BJ (cell line): Measurements from ENCODE around the gene PPP3CA. TPM values are rescaled to one million over a fixed set of nuclear protein-coding genes. Genes with fewer than 3 reads are reported as not detected.

ENCODE experiments used
- CTCF ChIA-PET: fragments of 350-600 bp; formaldehyde crosslinking; extraction: SDS; loops from one replicate; lab custom pipeline; 2021; ENCODE audit warnings: antibody characterized with exemption, inconsistent platforms; lab: Yijun Ruan, JAX
- POLR2A ChIA-PET: fragments of 300-600 bp; sonication (Branson Sonifier 250); formaldehyde crosslinking; extraction: SDS; loops from one replicate; lab custom pipeline; 2021; ENCODE audit warnings: antibody characterized with exemption; lab: Charles Lee
- DNase-seq: peaks from one replicate; pipeline ENCODE4 v3.0.0-alpha.2; 2011; ENCODE audit warnings: low read depth
- H3K27me3 ChIP-seq: 2 replicates; pipeline ENCODE4 v1.6.0; 2011; ENCODE audit warnings: low read length; ENCODE audit not compliant: control insufficient read depth, insufficient read depth
- H3K36me3 ChIP-seq: 2 replicates; pipeline ENCODE4 v1.5.1; 2011; ENCODE audit warnings: low read length; ENCODE audit not compliant: control insufficient read depth, insufficient read depth
- H3K4me3 ChIP-seq: 2 replicates; pipeline ENCODE4 v1.5.1; 2011; ENCODE audit warnings: low read depth, mild to moderate bottlenecking, control low read depth, low read length
- CTCF ChIP-seq: IDR thresholded peaks from 2 replicates; pipeline ENCODE4 v1.5.1; 2011; ENCODE audit warnings: low read depth, mild to moderate bottlenecking, control low read depth, inconsistent platforms, low read length, moderate library complexity; ENCODE audit not compliant: insufficient read depth
- polyA plus RNA-seq: library from polyadenylated mRNA; depleted of rRNA; stranded (reverse); fragments of >200 nt; gene quantifications from 2 replicates; pipeline ENCODE4 v1.2.3, GENCODE V29; 2011

The PPP3CA gene
- polyA plus RNA-seq, 1 experiment, result 10.6 TPM

GRCh38 chr4:101217353-101218031, 129.8 kb downstream of the PPP3CA start:
- CTCF ChIA-PET, result no interaction called here
- H3K27me3 ChIP-seq, result no peaks in the 10 kb centered on the region
- no peak for TF ChIP-seq CTCF
- H3K4me3 ChIP-seq, result no peak overlapping the region
- no peak for DNase-seq
- no peaks in the 10 kb centered on the region for H3K36me3 ChIP-seq
- POLR2A ChIA-PET, result no interaction called here

GRCh38 chr4:101211146-101211553, 136.2 kb downstream of the PPP3CA start:
- ChIA-PET POLR2A (no interaction called here), CTCF (no interaction called here)
- Histone ChIP-seq H3K4me3 (no peak overlapping the region), H3K27me3 (no peaks in the 10 kb centered on the region), H3K36me3 (no peaks in the 10 kb centered on the region)
- peak; percentile 8 for DNase-seq
- no peak for TF ChIP-seq CTCF

GRCh38 chr4:101210331-101210730, 137.0 kb downstream of the PPP3CA start:
- Histone ChIP-seq H3K27me3 (no peaks in the 10 kb centered on the region), H3K4me3 (no peak overlapping the region), H3K36me3 (no peaks in the 10 kb centered on the region)
- no peak for TF ChIP-seq CTCF
- CTCF ChIA-PET, result interaction anchor here (0.6 kb wide), 1 partner anchor 134 kb away, joined by 3 read pairs; no protein-coding TSS in a partner anchor
- DNase-seq, result no peak
- POLR2A ChIA-PET, result no interaction called here

GRCh38 chr4:101208171-101208570, 139.2 kb downstream of the PPP3CA start:
- Histone ChIP-seq H3K27me3 (no peaks in the 10 kb centered on the region), H3K4me3 (no peak overlapping the region), H3K36me3 (no peaks in the 10 kb centered on the region)
- ChIA-PET POLR2A (no interaction called here), CTCF (no interaction called here)
- no peak for TF ChIP-seq CTCF
- DNase-seq, result no peak

GRCh38 chr4:101205916-101206315, 141.4 kb downstream of the PPP3CA start:
- Histone ChIP-seq H3K36me3 (no peaks in the 10 kb centered on the region), H3K4me3 (no peak overlapping the region), H3K27me3 (no peaks in the 10 kb centered on the region)
- no peak for TF ChIP-seq CTCF
- ChIA-PET POLR2A (interaction anchor here (0.6 kb wide), 1 partner anchor 506 kb away, joined by 4 read pairs; no protein-coding TSS in a partner anchor), CTCF (no interaction called here)
- no peak for DNase-seq
